Measurements from ENCODE around the gene MYO6.
A peak's percentile ranks its signal among the peaks of the same experiment; 100 is the strongest.

MYO6 gene

DNA sequence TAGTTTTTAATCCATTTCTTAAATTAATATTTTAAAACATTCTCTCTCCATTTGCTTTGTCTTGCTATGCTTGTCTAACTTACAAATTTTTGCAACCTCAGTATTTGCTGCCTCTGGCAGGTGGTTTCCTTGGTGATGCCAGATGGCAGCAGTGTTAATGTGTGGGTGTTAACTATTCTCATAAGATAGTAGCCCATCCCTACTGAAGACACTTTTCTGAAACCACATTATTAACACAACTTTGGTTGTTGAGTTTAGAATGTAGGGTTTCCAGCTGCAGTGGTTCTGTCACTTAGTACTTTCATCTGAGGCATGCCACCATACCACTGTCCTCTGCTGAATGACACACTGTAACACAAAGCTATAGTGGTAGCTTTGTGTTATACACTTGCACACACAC lies 75.1 kb downstream of the MYO6 start:
- DNase-seq (ENCODE audit: low spot score) = no peak

DNA sequence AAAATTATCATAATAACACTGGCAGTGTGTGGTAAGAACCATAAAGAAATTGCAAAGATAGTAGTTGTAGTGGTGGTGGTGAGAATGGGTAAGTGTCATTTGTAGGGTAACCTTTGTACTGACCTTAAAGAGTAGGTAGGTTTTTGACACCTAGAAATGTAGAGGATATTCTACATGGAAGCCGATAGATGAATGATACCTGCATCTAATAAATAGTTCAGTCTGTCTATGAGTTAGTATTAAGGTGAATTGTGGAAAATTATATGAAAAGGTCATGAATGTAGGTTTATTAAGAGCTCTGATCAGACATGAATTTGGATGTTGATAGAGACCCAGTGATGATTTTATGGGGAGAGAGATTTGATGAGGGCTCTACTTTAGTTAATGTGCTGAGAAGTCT lies 78.1 kb downstream of the MYO6 start:
- no peak for DNase-seq (ENCODE audit: low spot score)

DNA sequence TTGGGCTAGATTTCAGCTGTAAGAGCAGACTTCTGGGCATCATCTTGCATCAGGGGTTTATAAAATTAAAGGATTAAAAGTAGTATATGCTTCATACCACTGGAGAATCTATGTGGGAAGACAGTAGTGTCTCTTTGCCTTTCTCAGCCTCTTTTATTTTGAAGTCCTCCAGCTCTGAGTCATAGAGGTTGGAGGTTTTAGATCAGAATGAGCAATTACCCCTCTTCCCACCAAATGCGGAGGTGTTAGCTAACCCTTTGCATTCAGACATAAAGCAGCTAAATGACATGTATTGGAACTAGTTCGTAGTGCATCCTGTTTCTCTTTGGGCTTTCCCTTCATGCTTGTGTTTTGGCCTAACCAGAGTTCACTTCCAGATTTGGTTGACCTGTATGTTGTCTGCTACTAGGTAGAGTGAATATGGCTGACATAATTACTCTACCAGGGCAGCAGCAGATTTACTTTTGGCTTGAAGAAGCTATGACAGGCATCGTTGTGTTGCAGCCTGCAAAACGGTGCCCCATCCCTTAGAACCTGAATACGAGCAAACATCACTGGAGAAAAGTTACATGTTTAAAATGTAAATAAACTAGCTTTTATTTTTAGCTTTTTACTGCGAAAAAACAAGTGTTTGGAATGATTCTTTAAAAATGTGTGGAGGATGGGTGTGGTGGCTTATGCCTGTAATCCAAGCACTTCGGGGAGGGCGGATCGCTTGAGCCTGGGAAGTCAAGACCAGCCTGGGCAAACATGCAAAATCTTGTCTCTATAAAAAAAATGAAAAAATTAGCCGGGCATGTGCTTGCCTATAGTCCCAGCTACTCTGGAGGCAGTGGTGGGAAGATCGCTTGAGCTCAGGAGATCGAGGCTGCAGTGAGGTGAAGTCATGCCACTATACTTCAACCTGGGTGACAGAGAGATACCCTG lies 82.2 kb downstream of the MYO6 start:
- DNase-seq (ENCODE audit: low spot score) = no peak

DNA sequence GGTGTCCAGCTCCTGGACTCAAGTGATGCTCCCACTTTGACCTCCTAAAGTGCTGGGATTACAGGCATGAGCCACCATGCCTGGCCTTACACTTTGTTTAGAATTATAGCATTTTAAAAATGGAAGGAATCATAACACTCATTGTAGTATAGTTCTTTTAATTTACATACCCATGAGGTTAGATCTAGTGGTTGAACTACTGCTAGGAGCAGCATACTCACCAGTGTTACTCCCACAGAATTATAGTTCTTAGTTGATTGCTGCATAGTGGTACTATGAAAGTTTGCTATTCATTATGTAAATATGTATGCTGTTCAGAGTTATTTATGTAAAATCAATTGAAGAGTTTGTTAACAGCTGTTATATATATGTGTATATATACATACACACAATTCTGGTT lies 85.4 kb downstream of the MYO6 start:
- DNase-seq (ENCODE audit: low spot score) = no peak

DNA sequence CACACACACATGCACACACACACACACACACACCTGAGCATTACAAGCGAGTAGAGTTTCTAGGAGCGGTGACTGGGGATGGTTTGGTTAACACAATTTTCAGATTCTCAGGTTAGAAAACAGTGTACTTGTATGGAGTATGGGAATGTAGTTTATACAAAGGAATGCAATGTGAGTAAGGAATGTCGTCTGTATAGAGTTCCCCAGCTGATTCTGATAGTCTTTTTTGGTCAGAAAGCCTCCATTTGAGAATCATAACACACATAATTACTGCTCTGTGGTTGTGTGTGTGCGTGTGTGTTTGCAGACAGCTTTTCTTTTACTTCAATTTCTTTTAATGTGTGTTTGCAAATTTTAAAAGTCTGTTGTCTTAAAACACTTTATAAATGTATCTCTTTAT lies 93.2 kb downstream of the MYO6 start:
- no peak for DNase-seq (ENCODE audit: low spot score)

DNA sequence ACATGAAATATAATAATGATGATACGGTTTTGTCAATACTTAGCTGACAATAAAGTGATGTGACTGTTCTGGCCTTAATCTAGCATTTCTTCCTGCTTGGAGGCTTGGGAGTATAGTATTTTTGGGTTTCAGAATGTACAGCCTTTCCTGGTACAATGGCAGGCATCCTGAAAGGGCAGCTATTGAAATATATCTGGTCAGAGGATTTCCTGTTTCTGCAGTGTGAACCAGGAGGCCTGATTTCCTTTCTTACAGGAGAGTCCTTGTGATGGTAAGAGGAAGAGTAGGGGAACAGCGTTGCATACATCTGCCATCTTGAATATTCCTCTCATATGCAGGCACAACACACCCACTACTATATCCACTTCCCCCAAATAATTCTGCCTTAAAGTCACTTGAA lies 93.7 kb downstream of the MYO6 start:
- no peak for DNase-seq (ENCODE audit: low spot score)

DNA sequence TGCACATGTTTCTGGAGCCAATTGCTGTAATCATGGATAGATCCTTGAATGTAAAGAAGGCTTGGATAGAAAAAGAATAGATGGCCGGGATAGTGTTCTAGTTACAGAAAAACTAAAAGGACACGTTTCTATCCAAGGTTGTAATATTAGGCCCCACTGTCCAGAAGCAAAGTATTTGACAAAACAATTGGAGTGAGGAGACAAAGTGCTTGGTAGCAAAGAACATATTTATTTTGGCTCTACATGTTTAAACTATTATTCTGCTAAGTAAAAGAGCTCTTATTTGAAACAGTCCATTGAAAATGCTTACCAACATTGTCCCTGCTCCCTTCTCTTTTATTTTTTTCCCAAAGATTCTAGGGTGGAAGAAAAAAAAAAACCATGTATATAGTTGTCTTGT lies 94.4 kb downstream of the MYO6 start:
- DNase-seq (ENCODE audit: low spot score) = no peak

DNA sequence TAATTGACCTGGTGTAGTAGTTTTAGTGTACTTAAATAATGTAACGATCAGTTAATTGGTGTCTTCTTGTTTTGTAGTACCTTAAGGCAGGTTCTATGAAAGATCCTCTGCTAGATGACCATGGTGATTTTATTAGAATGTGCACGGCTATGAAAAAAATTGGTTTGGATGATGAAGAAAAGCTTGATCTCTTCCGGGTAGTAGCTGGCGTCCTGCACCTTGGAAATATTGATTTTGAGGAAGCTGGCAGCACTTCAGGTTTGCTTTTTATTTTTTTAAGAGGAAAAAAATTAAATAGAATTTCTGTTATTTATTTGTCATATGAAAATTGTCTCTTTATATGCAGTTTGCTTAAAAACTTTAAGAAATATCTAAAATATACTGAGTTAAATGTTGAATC lies 99.2 kb downstream of the MYO6 start:
- DNase-seq (ENCODE audit: low spot score) = no peak

DNA sequence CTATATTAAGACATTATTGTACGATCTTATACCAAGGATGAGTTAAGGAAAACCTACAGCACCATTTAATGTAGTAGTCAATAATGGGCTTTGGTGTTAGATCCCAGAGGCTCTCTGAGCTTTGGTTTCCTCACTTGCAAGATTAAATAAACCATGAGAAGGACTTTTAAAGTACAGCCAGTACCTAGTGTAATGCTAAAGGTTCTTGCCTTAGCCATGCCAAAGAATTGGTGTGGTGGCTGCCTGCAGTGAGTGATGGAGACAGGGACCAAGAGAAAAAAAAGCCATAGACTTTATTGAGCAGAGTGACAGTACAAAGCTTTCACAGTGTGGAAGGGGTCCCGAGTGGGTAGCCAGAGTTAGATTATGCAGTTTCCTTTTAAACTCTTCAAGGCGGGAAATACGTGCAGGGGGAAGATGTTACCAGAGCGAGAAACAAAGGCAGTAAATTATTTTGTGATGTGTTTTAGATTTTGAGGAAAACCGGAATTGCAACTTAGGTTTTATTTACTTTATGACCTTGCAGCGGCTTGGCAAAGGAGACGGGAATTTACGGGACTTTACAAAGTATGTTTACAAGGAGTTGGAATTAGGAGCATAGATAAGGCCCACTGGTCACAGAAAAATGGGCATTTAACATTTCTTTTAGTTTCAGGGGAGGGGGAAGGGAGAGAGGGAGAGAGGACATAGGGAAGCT lies 100.4 kb downstream of the MYO6 start:
- DNase-seq (ENCODE audit: low spot score) = no peak

DNA sequence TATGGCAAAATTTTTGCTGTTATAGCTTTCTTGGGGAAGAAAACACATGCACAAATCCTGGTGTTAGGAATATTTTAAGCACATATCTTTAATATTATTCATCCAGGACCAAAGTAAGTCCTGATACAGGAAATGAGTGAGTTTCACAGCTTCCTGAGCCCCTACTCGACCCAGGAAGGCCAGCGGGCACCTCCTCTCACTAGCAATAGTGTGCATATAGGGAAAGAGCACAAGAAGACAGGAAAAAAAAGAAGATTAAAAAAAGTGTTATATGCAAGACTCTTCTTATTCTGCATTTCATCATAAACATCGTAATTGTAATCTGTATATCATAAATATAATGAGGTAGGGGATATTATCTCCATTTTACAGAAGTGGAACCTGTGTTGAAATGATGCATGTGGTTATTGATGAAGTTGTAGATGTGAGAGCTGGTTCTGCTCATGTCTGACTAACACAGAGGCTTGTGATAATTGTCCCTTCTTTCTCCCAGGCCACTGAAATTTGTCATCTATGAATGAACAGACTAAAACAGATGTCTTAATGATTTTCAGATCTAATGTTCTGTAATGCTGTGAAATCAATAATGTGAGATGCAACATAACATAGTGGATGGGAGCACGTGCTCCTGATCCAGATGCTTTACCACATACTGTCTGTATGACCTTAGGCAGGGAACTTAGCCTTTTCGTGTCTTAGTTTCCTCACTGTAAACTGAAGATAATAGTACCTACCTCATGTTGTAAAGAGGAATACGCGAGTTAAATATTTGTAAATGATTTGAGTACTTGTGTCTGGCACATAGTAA lies 101.2 kb downstream of the MYO6 start:
- DNase-seq (ENCODE audit: low spot score) = no peak

DNA sequence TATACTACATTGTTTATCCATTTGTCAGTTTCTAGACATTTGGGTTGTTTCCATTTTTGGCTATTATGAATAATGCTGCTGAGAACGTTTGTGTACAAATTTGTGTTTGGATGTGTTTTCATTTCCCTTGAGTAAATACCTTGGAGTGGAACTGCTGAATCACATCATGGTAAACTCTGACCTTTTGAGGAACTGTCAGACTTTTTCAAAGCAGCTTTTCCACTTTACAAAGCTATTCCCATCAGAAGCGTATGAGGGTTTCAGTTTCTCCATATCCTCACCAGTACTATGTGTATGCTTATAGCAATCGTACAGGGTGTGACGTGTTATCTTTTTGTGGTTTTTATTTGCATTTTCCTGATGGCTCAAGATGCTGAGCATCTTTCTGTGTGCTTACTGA lies 103.7 kb downstream of the MYO6 start:
- DNase-seq (ENCODE audit: low spot score) = no peak

DNA sequence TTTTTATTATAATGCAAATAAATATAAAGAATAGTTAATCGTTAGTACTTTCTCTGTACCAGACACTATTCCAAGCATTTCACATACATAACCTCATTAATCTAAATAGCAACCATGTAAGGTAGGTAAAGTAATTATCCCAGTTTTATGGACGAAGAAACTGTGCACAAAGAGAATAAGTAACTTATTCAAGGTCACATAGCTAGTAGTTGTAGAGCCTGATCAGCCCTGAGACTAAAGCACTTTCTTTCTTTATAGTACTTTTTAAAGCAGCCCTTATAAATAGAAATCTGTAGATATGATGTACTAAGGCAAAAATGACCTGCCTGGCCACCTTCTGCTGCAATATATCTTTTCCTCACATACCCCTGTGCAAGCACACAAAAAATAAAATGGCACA lies 104.8 kb downstream of the MYO6 start:
- DNase-seq (ENCODE audit: low spot score) = no peak

DNA sequence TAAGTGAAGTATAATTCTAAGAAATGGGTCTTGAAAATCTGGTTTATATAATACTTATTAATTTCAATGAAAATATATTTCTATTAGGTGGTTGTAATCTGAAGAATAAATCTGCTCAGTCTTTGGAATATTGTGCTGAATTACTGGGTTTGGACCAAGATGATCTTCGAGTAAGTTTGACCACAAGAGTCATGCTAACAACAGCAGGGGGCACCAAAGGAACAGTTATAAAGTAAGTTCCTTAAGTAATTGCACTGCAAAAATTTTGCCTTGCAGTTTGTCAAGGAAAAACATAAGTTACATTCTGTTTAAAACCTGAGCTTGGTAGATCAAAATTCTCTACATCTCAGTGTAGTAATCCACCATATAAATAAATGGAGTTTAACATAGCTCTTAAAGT lies 106.0 kb downstream of the MYO6 start:
- peak; percentile 52 for DNase-seq (ENCODE audit: low spot score)

DNA sequence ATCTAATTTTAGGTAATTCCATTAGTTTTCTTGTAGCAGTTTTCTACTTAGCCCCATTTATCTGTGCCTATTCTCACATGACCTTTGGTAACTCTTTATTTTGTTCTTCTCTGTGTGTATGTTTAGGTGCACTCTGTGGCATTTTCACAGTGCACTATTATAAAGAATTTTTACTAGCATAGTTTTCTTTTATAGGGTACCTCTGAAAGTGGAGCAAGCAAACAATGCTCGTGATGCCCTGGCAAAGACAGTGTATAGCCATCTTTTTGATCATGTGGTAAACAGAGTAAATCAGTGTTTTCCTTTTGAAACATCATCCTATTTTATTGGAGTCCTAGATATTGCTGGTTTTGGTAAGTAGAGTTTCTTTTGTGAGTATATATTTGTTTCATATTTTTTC lies 107.9 kb downstream of the MYO6 start:
- DNase-seq (ENCODE audit: low spot score) = no peak

DNA sequence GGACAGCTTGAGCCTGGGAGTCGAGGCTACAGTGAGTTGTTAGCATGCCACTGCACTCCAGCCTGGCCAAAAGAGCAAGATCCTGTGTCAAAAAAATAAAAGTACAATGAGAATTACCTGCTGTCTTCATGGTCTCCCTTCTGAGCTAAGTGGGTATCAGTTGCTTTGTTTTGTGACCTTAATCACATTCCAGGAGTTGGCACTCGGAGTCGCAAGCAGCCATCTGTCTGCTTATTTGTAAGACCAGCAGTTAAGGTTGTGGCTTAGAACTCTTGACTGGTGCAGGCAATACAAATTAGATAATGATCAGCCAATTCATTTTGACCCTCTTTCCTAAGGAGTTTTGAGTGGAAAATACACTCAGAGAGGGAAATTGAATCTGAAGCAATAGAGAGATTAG lies 114.0 kb downstream of the MYO6 start:
- DNase-seq (ENCODE audit: low spot score) = no peak

DNA sequence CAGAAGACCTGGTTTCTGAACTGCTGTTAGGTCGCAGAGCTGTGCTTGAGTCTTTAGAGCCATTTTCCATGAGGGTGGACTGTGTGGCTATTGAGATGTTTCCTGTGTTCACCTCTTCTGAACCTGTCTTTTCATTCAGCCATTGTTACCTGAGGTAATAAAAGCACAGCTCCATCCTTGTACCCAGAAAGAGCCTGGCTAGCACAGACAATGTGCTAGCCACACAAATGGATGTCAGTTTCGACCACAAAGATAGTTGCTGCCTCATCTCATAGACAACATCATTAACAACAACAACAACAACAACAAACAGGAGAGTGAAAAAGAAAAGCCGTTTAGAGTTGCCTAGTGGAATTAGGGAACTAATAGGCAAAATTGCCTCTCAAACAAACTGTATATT lies 114.7 kb downstream of the MYO6 start:
- no peak for DNase-seq (ENCODE audit: low spot score)

DNA sequence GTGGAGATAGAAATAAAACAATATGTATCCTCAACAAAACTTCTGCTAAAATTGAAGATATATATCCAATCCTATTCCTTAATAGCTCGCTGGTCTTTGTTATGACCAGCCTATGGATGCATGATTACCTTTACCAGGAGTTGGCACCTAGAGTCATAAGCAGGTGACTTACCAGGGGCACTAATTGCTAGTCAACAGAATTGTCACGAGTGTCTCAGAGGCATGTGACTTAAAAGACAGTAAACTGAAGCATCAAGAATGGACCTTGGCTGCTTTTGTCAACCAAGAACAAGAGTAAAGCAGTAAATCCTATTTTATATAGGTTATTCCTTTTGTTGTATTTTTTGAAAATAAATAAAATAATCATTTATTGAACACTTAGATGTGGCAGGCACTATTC lies 115.4 kb downstream of the MYO6 start:
- DNase-seq (ENCODE audit: low spot score) = no peak

DNA sequence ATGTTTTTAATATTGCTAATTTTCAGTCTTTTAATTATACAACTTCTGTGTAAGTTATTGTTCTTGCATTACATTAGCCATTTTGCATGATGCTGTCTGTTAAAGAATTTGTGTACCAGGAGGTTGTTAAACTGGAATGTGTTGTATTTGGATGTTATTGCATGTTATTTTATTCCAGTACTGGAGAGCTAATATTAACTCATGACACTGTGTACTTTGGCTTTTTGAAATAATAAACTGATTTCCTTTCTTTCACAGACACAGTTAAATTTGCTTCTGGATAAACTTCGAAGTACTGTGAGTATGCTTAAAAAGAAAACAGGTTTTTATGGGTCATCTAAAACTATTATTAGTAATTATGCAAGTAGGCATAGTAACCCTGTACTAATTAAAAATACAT lies 121.3 kb downstream of the MYO6 start:
- no peak for DNase-seq (ENCODE audit: low spot score)

DNA sequence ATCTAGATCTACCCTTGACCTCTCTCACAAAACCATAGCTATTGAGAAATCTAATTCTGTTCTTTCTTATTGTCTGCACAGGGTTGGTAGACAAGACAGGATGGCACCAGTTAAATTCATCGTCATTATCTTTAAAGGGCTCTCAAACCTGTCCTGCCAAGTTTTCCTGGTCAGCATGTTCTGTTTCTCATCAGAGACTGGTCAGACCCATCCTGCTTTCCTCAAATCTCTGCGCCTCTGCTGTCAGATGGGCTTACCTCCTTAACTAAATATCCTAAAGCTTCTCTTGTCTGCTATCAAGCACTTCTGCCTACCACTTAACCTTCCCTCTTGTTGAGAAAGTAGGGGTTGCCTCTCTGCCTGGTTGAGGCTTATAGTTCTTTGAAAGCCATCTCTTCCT lies 125.2 kb downstream of the MYO6 start:
- DNase-seq (ENCODE audit: low spot score) = no peak

DNA sequence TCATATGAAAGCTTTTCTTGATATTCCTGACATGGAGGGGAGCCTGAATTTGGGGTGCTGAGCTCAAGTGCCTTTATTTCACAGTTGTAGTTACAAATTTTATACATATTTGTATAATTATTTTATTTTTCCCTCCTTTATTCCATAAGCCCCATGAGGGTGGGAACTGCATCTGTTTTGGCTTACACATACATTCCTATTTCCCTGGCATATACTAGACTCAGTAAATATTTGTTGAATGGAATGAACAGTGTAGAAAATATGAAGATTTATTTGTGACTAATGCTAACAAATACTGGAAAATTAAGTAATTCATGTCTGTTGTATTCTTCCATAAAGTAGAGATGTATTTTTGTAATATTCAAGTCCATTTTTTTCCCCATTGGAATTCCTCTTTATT lies 127.1 kb downstream of the MYO6 start:
- no peak for DNase-seq (ENCODE audit: low spot score)

DNA sequence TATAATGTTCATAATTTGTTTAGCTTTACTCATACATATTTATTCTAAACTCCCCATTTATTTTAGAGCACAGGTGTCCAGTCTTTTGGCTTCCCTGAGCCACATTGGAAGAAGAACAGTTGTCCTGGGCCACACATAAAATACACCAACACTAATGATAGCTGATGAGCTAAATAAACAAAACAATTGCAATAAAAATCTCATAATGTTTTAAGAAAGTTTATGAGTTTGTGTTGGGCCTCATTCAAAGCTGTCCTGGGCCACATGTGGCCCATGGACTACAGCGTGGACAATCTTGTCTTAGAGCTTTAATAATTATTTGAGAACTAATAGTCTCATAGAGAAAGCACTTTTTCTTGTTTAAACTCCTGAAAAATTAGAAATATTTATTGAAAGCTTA lies 131.3 kb downstream of the MYO6 start:
- DNase-seq (ENCODE audit: low spot score) = no peak

DNA sequence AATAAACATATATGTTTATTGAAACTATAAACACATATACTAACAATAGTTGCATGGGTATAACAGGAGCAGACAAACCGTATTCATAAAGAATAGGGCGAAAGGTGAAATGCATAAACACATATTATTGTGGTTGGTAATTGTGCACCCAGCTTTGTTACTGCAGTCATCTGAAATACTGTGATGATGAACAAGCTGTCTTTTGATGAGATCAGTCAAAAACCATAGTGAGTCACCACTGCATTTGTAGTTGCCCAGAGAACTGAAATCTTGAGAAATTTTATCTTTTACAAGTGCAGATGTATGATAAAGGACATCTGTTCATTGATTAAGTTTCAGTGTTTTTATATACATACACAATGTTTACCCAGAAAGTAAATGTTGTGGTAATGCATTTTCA lies 133.7 kb downstream of the MYO6 start:
- DNase-seq (ENCODE audit: low spot score) = no peak

All from SK-N-DZ (cell line).